Kasumi-1 (cell line): ENCODE measurements around the gene NOS2.

ENCODE experiments used
- DNase-seq, 2 experiments: peaks; one replicate each; lab custom pipeline; 2025; lab: John Stamatoyannopoulos, UW

NOS2 gene

DNA sequence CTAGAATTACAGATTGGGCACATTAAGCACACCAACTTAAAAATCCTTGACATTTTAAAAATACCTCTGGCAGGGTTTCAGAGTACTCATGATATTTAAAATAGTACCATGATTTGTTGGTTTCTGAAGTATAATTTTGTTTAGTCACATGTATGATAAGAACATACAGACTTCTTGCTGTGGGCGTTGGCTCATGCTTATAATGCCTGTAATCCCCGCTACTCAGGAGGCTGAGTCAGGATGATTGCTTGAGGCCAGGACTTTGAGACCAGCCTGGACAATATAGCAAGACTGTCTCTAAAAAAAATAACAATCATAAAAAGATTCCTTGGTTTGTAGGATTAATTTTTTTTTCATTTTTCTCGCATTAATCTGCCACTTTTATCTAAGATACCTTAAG, 78.5 kb downstream of the NOS2 start:
- no peak for DNase-seq
